Retina (tissue), 1 donor: ENCODE data around the gene CEP131.
A peak's percentile ranks its signal among the peaks of the same experiment; 100 is the strongest.

Experiments
- DNase-seq: peaks from one replicate; pipeline ENCODE4 v3.0.0-alpha.2; 2016

Gene CEP131

GRCh38 chr17:81143717-81144422 lies 78.9 kb downstream of the CEP131 start:
- DNase-seq, result no peak

- DNase-seq, result no peak
Measured at GRCh38 chr17:81143200-81143527, 79.6 kb downstream of the CEP131 start.

GRCh38 chr17:81142301-81143199 lies 80.2 kb downstream of the CEP131 start:
- peak; percentile 77 for DNase-seq

- DNase-seq, result no peak
Measured at GRCh38 chr17:81140695-81141094, 82.1 kb downstream of the CEP131 start.

- no peak for DNase-seq
Measured at GRCh38 chr17:81140018-81140417, 82.7 kb downstream of the CEP131 start.
